GM10266 (cell line): ENCODE data around the gene SP5.

Experiments used
- DNase-seq: peaks from one replicate; pipeline ENCODE4 v3.0.0; 2012; ENCODE audit errors: extremely low spot score
- TF ChIP-seq, protein P1 (sequence below): IDR thresholded peaks from 2 replicates; pipeline ENCODE4 v1.5.1; 2012; ENCODE audit warnings: mild to moderate bottlenecking, low read depth; ENCODE audit not compliant: control insufficient read depth, insufficient read depth; ENCODE audit errors: missing control alignments

Gene SP5

DNA sequence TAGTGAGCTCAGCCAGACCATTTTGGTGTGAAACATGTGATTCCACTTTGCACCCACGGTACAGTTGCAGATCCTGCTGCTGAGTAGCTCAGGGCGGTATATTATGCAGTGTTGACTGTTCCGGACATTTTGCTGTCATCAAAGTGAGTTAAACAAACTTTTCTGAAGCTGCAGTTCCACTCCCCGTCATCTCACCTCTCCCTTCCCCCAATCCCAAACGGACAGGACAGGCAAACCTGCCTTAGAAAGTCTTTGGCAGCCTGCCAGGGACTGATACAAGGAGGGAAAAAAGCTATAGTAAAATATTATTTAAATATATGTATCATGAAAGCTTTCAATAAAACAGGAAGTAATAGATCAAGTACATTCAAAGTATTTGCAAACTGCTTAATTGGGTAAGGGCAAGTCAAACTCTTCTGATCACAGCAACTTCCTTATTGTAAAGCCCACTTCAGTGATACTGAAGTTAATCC, 35.5 kb upstream of the SP5 start:
- no peak for DNase-seq
- TF ChIP-seq, protein P1, sequence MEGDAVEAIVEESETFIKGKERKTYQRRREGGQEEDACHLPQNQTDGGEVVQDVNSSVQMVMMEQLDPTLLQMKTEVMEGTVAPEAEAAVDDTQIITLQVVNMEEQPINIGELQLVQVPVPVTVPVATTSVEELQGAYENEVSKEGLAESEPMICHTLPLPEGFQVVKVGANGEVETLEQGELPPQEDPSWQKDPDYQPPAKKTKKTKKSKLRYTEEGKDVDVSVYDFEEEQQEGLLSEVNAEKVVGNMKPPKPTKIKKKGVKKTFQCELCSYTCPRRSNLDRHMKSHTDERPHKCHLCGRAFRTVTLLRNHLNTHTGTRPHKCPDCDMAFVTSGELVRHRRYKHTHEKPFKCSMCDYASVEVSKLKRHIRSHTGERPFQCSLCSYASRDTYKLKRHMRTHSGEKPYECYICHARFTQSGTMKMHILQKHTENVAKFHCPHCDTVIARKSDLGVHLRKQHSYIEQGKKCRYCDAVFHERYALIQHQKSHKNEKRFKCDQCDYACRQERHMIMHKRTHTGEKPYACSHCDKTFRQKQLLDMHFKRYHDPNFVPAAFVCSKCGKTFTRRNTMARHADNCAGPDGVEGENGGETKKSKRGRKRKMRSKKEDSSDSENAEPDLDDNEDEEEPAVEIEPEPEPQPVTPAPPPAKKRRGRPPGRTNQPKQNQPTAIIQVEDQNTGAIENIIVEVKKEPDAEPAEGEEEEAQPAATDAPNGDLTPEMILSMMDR, result no peak

DNA sequence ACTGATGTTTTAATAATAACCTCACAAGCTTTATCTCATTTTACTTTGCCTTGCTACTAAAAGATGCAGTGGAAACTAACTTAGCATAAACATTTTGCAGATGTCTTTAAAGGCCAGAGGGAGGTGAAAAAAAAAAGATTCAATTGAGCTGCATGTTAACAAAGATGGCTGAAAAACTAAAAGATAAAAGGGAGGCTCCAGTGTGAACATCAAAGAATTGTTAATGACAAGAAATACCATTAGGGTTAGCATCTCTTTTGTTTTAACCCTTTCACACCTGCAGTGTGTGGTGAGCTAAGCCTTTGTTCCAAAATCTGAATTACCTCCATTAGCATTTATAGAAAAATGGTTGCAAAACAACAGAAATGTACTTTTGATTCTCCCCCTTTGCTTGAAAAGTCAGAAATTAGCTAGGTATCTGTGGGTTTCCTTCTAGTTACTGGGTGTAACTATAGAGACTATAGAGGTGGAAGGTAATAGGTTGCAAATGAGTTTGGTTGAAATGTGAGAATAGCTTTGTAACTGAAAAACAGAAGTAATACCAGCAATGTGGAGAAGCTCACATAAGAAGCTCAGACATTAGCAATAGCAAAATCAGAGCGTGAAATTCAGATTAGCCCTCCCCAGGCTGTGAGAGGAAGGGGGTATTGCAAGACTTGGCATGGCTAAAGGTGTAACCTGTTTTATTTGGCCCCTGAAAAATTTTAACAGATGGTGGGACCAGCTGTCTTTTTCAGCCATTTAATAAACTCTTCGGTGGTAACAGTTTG, 34.8 kb upstream of the SP5 start:
- TF ChIP-seq, protein P1, result no peak
- DNase-seq, result peak; percentile 20

DNA sequence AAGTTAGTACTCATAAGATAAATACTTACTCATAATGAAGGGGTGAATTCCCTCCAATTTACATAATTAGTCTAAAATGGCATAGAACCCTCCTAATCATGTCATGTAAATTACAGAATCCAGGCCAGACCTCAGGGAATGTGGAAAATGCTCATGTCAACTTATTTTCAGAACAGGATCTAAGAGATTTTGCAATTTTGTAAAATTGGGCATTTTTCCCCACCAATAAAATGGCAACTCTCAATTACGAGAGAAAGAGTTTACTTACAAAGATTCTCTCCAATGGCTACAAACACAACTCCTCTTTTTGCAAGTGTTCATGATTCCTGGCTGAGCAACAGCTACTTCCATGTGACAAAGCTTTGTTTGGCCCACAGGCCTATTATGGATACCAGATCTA, 33.8 kb upstream of the SP5 start:
- DNase-seq, result no peak
- TF ChIP-seq, protein P1, result no peak

DNA sequence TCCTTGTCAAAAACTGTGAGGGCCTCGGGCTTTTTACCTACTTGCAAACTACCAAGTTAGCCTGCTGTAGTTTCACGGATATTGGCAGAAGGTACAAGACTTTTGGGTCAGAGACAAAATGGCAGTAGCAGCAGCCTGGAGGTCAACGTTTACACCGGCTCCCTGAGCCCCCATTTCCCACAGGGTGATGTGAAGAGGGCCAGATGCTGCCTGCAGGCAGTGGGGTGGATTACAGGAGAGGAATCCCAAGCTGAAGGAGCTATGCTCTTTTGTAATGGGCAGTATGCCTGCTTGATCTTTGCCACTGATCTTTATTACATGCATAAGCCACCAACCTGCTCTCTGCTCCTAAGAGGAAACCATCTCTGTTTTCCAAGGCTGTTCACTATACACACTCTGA, 29.5 kb upstream of the SP5 start:
- no peak for DNase-seq

DNA sequence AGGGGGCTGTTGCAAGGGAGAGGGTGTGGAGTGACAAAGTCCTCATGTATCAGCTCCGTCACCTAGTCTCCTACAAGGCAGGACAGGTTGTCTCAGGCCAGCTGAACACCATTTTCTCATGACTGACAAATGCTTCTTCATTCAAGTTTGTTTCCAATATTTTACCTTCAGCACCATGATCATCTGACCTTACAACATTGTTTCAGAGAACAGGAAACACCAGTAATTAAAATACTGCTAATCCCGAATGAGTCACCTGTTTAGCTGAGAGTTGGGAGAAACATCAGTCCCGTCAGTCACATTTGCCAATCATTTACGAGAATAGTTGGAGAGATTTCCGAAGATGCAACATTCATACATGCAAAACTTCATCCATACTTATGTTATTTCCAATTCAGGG, 25.7 kb upstream of the SP5 start:
- TF ChIP-seq, protein P1, result no peak
- DNase-seq, result no peak

More for the DNA sequence above, 29.5 kb upstream of the SP5 start:
- TF ChIP-seq, protein P1, result no peak

DNA sequence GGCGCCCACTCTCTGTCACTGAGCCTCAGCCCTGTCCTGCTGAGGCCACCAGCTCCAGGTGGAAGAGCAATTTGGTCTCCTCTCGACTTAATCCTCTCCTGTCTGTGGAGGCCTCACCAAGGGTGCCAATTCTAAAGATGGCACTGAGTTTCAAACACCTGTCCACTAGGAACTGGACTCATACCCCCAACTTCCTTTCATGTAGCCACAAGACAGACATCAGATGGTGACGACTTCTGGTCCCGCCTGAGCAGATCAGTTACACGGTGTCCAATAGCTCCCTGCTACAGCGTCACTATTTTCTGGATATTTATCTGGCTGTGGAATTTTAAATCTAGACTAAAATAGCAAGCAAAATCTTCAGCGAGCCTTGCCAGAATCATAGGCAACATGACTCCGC, 24.5 kb upstream of the SP5 start:
- no peak for DNase-seq
- TF ChIP-seq, protein P1, result no peak

DNA sequence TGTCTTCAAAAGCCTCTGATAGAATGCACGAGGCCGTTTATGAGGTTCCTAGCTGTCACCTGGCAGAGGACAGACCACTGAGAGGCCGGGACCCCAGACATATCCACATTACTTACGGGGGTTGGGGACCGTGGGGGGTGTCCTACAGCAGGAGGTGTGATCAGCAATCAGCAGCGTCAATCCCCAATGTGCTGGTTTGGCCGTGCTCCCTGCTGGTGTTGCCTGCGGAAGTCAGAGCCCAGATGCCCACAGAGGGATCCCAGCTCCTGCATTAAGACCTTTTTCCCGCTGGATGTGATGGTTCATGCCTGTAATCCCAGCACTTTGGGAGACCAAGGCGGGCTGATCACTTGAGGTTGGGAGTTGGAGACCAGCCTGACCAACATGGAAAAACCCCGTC, 20.8 kb upstream of the SP5 start:
- DNase-seq, result no peak
- TF ChIP-seq, protein P1, result no peak
